ENCODE measurements around the gene NR4A3. TPM values are rescaled to one million over a fixed set of nuclear protein-coding genes. Genes with fewer than 3 reads are reported as not detected.

NR4A3 gene
- polyA plus RNA-seq, 2 of the 4 experiments (the other 2 are of a cell fraction): 1.6 to 2.0 TPM

GRCh38 chr9:99881769-99882168 lies 60.1 kb downstream of the NR4A3 start:
- DNase-seq (ENCODE audit: low read depth in 1 of 2, low spot score in 1 of 2) (no peak), ATAC-seq (no peak), FAIRE-seq (no peak)
- POLR2A ChIA-PET: no interaction called here
- Histone ChIP-seq H3K4me2 (no peak overlapping the region), H3K9me3 (no peaks in the 10 kb centered on the region), H3K4me1 (no peaks in the 10 kb centered on the region), H3K27ac (no peak overlapping the region), H3K4me3 (no peak overlapping the region)
- CTCF ChIA-PET: interaction anchor here (0.6 kb wide), 1 partner anchor 29 kb away, joined by 3 read pairs; no protein-coding TSS in a partner anchor
- no peak for TF ChIP-seq PBX3 (IDR thresholded peaks at IDR 0.05)
- no peak for TF ChIP-seq ESRRA (IDR thresholded peaks at IDR 0.05; ENCODE audit: borderline replicate concordance, low read length)
- TF ChIP-seq RNF2 (IDR thresholded peaks at IDR 0.05; ENCODE audit: borderline replicate concordance, low read depth): no peak
- TF ChIP-seq TFCP2L1 (CRISPR knock-in tag; IDR thresholded peaks at IDR 0.05): no peak
- TF ChIP-seq RARB (CRISPR knock-in tag; IDR thresholded peaks at IDR 0.05): no peak
- no peak for TF ChIP-seq NPAS2 (CRISPR knock-in tag; IDR thresholded peaks at IDR 0.05; ENCODE audit: borderline replicate concordance)
- TF ChIP-seq HDAC2 (IDR thresholded peaks at IDR 0.05): no peak
- TF ChIP-seq MYC (IDR thresholded peaks at IDR 0.05; ENCODE audit: borderline replicate concordance, low read length): no peak

- POLR2A ChIA-PET: no interaction called here
- TF ChIP-seq RNF2 (IDR thresholded peaks at IDR 0.05; ENCODE audit: borderline replicate concordance, low read depth) (no peak), HMGXB4 (CRISPR knock-in tag; IDR thresholded peaks at IDR 0.05; ENCODE audit: borderline replicate concordance) (no peak), MAFK (IDR thresholded peaks at IDR 0.05; ENCODE audit: partially characterized antibody) (no peak), RCOR1 (IDR thresholded peaks at IDR 0.05; ENCODE audit: low read depth, low read length) (no peak)
- ATAC-seq: no peak
- Histone ChIP-seq H3K4me1 (no peaks in the 10 kb centered on the region), H3K4me2 (no peak overlapping the region), H3K4me3 (no peak overlapping the region), H3K27ac (no peak overlapping the region), H3K9me3 (no peaks in the 10 kb centered on the region)
- no peak for DNase-seq (ENCODE audit: low read depth in 1 of 2, low spot score in 1 of 2)
- FAIRE-seq: no peak
- CTCF ChIA-PET: no interaction called here
- WGBS (ENCODE audit: missing lambda C conversion rate): 23% methylated on average over 1 of the region's 1 CpG
Observed at GRCh38 chr9:99885747-99886146, 64.1 kb downstream of the NR4A3 start.

- Histone ChIP-seq H3K27ac (no peak overlapping the region), H3K4me2 (no peak overlapping the region), H3K4me1 (no peaks in the 10 kb centered on the region), H3K9me3 (no peaks in the 10 kb centered on the region), H3K4me3 (no peak overlapping the region)
- FAIRE-seq (no peak), ATAC-seq (peak in 1 of 2 experiments; percentile 28; a peak in 1 of 6 replicates), DNase-seq (ENCODE audit: low read depth in 1 of 2, low spot score in 1 of 2) (peak in 1 of 2 experiments; percentile 8)
- WGBS (ENCODE audit: missing lambda C conversion rate): 50% methylated on average over 1 of the region's 1 CpG
- TF ChIP-seq RAD21 (conservative IDR thresholded peaks at IDR 0.05 in 1 of 2, IDR thresholded peaks at IDR 0.05 in 1 of 2) (0 out of 5 replicates have a peak, but pooled peaks of 1 of the 2 experiments have one; percentile 9), HDAC2 (IDR thresholded peaks at IDR 0.05) (no peak)
- CTCF ChIA-PET: no interaction called here
- POLR2A ChIA-PET: no interaction called here
Observed at GRCh38 chr9:99889120-99889519, 67.4 kb downstream of the NR4A3 start.

- FAIRE-seq: no peak
- ChIA-PET CTCF (no interaction called here), POLR2A (no interaction called here)
- Histone ChIP-seq H3K4me2 (no peak overlapping the region), H3K9me3 (no peaks in the 10 kb centered on the region), H3K4me3 (no peak overlapping the region), H3K27ac (no peak overlapping the region), H3K4me1 (no peaks in the 10 kb centered on the region)
- no peak for DNase-seq (ENCODE audit: low read depth in 1 of 2, low spot score in 1 of 2)
- TF ChIP-seq EHMT2 (IDR thresholded peaks at IDR 0.05; ENCODE audit: low read depth) (no peak), HDAC2 (IDR thresholded peaks at IDR 0.05) (no peak), ZSCAN20 (CRISPR knock-in tag; IDR thresholded peaks at IDR 0.05) (no peak), FOXS1 (CRISPR knock-in tag; IDR thresholded peaks at IDR 0.05) (no peak), CTCF (IDR thresholded peaks at IDR 0.05) (no peak)
- WGBS (ENCODE audit: missing lambda C conversion rate): 94% methylated on average over 2 of the region's 2 CpGs
- ATAC-seq: no peak
Observed at GRCh38 chr9:99894826-99895225, 73.1 kb downstream of the NR4A3 start.
